Hepatocyte (in vitro differentiated cells): ENCODE measurements around the gene RPP25.

Experiments used
- CTCF ChIP-seq: fragments of 200-600 bp; sonication (generic); IDR thresholded peaks from 2 replicates; pipeline ENCODE4 v1.5.1; 2016; ENCODE audit warnings: antibody characterized with exemption, mild to moderate bottlenecking; ENCODE audit not compliant: poor library complexity
- EZH2 ChIP-seq: fragments of 200-600 bp; sonication (generic); IDR thresholded peaks from 2 replicates; pipeline ENCODE4 v1.6.1; 2016; ENCODE audit warnings: antibody characterized with exemption, mild to moderate bottlenecking, borderline replicate concordance

- TF ChIP-seq CTCF, result no peak
- TF ChIP-seq EZH2, result no peak
These were observed 19.3 kb downstream of the RPP25 start for GRCh38 chr15:74937272-74937589.
